ENCODE results near the gene CHKA. TPM values are rescaled to one million over a fixed set of nuclear protein-coding genes. Genes with fewer than 3 reads are reported as not detected.
"Not testable (repeated sequence)": the region's sequence is repeated elsewhere in the genome, so short reads cannot be mapped to it uniquely, and the experiment has no call there.

CHKA gene
- total RNA-seq, 1 experiment from 2014 or later = 36.1 TPM

GRCh38 chr11:68117853-68118470 is 3.2 kb downstream of the CHKA start:
- no peak overlapping the region for H3K4me3 ChIP-seq
- peaks cover 3% of the 10 kb centered on the region; the same call in 1 of the 2 replicates for H3K9me3 ChIP-seq (replicated peaks)
- no peak overlapping the region for H3K27ac ChIP-seq
- H3K27me3 ChIP-seq (replicated peaks) = no peaks in the 10 kb centered on the region
- H3K36me3 ChIP-seq = peaks cover 51% of the 10 kb centered on the region
- peaks cover 51% of the 10 kb centered on the region for H3K4me1 ChIP-seq (replicated peaks)
- no peak for DNase-seq (ENCODE audit: low read depth in 1 of 2, low spot score in 2 of 2)

- H3K9me3 ChIP-seq (replicated peaks) = peaks cover 3% of the 10 kb centered on the region; the same call in 1 of the 2 replicates
- peaks cover 45% of the 10 kb centered on the region for H3K4me1 ChIP-seq (replicated peaks)
- no peak for DNase-seq (ENCODE audit: low read depth in 1 of 2, low spot score in 2 of 2)
- H3K36me3 ChIP-seq = peaks cover 51% of the 10 kb centered on the region
- H3K27ac ChIP-seq = no peak overlapping the region
- H3K4me3 ChIP-seq = no peak overlapping the region
- no peaks in the 10 kb centered on the region for H3K27me3 ChIP-seq (replicated peaks)
Measured at GRCh38 chr11:68116974-68117373, 4.2 kb downstream of the CHKA start.

DNA sequence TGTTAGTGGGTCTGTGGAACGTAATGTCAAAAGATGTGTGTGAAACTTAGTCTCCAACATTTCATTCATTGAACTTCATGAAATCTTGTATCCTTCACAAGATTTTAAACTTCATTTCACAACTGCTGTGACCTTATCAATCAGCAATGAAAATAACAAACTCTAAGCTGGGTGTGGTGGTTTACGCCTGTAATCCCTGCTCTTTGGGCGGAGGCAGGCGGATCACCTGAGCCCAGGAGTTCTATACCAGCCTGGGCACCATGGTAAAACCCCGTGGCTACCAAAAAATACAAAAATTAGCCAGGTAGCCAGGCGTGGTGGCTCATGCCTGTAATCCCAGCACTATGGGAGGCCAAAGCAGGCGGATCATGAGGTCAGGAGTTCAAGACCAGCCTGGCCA is 5.1 kb downstream of the CHKA start:
- no peaks in the 10 kb centered on the region for H3K27me3 ChIP-seq (replicated peaks)
- no peak overlapping the region for H3K27ac ChIP-seq
- peaks cover 50% of the 10 kb centered on the region for H3K36me3 ChIP-seq
- no peak for DNase-seq (ENCODE audit: low read depth in 1 of 2, low spot score in 2 of 2)
- H3K4me1 ChIP-seq (replicated peaks) = peaks cover 39% of the 10 kb centered on the region
- H3K9me3 ChIP-seq (replicated peaks) = peaks cover 3% of the 10 kb centered on the region; the same call in 1 of the 2 replicates
- no peak overlapping the region for H3K4me3 ChIP-seq

GRCh38 chr11:68115285-68115684 is 5.9 kb downstream of the CHKA start:
- no peaks in the 10 kb centered on the region for H3K27me3 ChIP-seq (replicated peaks)
- H3K36me3 ChIP-seq = peaks cover 46% of the 10 kb centered on the region
- no peak for DNase-seq (ENCODE audit: low read depth in 1 of 2, low spot score in 2 of 2)
- no peaks in the 10 kb centered on the region for H3K9me3 ChIP-seq (replicated peaks)
- H3K27ac ChIP-seq = no peak overlapping the region
- peaks cover 34% of the 10 kb centered on the region for H3K4me1 ChIP-seq (replicated peaks)
- H3K4me3 ChIP-seq = no peak overlapping the region

DNA sequence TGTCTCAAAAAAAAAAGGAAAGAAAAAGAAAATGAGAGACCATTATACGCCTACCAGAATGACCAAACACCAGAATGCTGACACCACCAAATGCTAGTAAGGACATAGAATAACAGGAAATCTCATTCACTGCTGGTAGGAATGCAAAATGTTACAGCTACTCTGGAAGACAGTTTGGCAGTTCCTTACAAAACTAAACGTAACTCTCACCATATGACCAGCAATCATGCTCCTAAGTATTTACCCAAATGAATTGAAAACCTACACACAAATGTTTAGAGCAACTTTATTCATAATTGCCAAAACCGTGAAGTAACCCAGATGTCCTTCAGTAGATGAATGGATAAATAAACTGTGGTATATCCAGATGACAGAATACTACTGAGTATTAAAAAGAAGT is 7.2 kb downstream of the CHKA start:
- H3K27ac ChIP-seq = 0 out of 2 replicates have a peak overlapping the region, but pooled peaks have one; percentile 1
- no peak overlapping the region for H3K4me3 ChIP-seq
- no peaks in the 10 kb centered on the region for H3K9me3 ChIP-seq (replicated peaks)
- H3K4me1 ChIP-seq (replicated peaks) = peaks cover 21% of the 10 kb centered on the region
- DNase-seq (ENCODE audit: low read depth in 1 of 2, low spot score in 2 of 2) = peak in 1 of 2 experiments; percentile 62
- H3K36me3 ChIP-seq = peaks cover 40% of the 10 kb centered on the region
- no peaks in the 10 kb centered on the region for H3K27me3 ChIP-seq (replicated peaks)

GRCh38 chr11:68107689-68108088 is 13.5 kb downstream of the CHKA start:
- Histone ChIP-seq H3K9me3 (replicated peaks) (no peaks in the 10 kb centered on the region), H3K36me3 (peaks cover 3% of the 10 kb centered on the region; the same call in 1 of the 2 replicates), H3K4me3 (no peak overlapping the region), H3K27me3 (replicated peaks) (no peaks in the 10 kb centered on the region), H3K27ac (no peak overlapping the region), H3K4me1 (replicated peaks) (0 out of 2 replicates have a peak, but pooled peaks cover under 1% of the 10 kb centered on the region)
- DNase-seq (ENCODE audit: low read depth in 1 of 2, low spot score in 2 of 2) = no peak

- Histone ChIP-seq H3K4me1 (replicated peaks) (0 out of 2 replicates have a peak, but pooled peaks cover 6% of the 10 kb centered on the region), H3K36me3 (peaks cover 3% of the 10 kb centered on the region; the same call in 1 of the 2 replicates), H3K9me3 (replicated peaks) (no peaks in the 10 kb centered on the region), H3K27me3 (replicated peaks) (no peaks in the 10 kb centered on the region), H3K4me3 (no peak overlapping the region), H3K27ac (no peak overlapping the region)
- DNase-seq (ENCODE audit: low read depth in 1 of 2, low spot score in 2 of 2) = no peak
Measured at GRCh38 chr11:68106165-68106940, 14.8 kb downstream of the CHKA start.

DNA sequence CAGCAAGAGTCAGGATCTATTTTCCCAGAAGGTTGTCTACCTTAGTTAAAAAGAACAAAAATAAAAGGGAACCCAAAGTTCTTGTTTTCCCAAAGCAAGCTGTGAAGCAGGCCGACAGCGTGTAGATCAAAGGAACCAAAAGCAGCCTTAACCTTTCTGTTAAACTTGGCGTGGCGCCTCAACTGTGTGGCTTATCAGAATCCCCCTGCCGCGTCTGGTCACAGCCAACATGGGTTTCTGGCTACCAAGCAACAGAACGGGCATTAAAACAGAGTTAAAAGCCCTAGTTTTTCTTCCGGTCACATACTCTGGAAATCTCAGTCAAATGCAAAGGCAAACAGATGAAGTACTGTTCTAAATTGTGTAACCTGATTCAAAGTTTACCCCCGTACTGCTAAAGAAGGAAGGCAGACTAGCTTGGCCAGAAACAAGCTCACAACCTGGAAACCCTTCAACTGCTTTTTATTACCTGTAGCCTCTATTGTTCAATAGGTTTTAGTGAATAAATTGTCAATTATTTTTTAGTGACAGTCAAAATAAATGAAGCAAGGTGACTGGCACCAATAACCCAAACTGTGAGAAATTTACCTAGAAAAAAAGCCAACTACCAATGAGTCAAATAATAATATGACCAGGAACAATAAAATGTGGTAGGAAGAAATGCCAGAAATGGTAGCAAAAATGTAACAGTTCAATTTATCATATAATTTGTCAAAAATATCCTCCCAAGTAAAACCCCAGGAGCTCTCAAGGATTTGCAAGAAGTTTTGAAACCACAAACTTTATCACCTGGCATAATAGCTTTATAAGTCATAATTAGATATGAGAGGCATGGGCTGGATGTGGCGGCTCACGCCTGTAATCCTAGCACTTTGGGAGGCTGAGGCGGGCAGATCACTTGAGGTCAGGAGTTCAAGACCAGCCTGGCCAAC is 21.4 kb downstream of the CHKA start:
- Histone ChIP-seq H3K27ac (no peak overlapping the region), H3K27me3 (replicated peaks) (no peaks in the 10 kb centered on the region), H3K36me3 (peaks cover 4% of the 10 kb centered on the region), H3K4me1 (replicated peaks) (0 out of 2 replicates have a peak, but pooled peaks cover 6% of the 10 kb centered on the region), H3K9me3 (replicated peaks) (no peaks in the 10 kb centered on the region), H3K4me3 (no peak overlapping the region)
- DNase-seq (ENCODE audit: low read depth in 1 of 2, low spot score in 2 of 2) = no peak

GRCh38 chr11:68099057-68099456 is 22.1 kb downstream of the CHKA start:
- no peak for DNase-seq (ENCODE audit: low read depth in 1 of 2, low spot score in 2 of 2)
- Histone ChIP-seq H3K36me3 (peaks cover 11% of the 10 kb centered on the region), H3K9me3 (replicated peaks) (no peaks in the 10 kb centered on the region), H3K27ac (no peak overlapping the region), H3K4me1 (replicated peaks) (0 out of 2 replicates have a peak, but pooled peaks cover 6% of the 10 kb centered on the region), H3K4me3 (no peak overlapping the region), H3K27me3 (replicated peaks) (no peaks in the 10 kb centered on the region)

DNA sequence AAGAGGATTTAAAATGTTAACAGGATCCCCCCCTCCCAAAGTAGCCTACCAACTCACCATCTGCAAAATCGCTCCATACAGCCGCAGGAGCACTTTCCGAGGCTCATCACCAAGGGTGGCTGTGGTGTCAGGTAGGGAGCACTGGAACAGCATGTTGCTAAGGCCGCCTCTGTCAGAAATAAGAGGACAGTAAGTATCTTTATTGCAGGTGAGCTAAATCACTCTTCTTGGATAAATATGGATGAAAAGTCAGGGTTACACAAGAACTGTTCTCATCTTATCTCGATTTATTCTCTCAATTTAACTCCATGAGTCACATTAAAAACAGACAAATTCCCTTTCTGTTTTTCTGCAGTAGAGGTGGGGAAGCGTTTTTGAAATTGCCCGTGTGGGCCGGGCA is 24.2 kb downstream of the CHKA start:
- H3K9me3 ChIP-seq (replicated peaks) = no peaks in the 10 kb centered on the region
- H3K27ac ChIP-seq = no peak overlapping the region
- no peaks in the 10 kb centered on the region for H3K4me1 ChIP-seq (replicated peaks)
- no peak for DNase-seq (ENCODE audit: low read depth in 1 of 2, low spot score in 2 of 2)
- no peak overlapping the region for H3K4me3 ChIP-seq
- peaks cover 13% of the 10 kb centered on the region for H3K36me3 ChIP-seq
- H3K27me3 ChIP-seq (replicated peaks) = no peaks in the 10 kb centered on the region

GRCh38 chr11:68093565-68093964 is 27.6 kb downstream of the CHKA start:
- H3K27ac ChIP-seq = no peak overlapping the region
- no peak overlapping the region for H3K4me3 ChIP-seq
- H3K4me1 ChIP-seq (replicated peaks) = no peaks in the 10 kb centered on the region
- H3K36me3 ChIP-seq = peaks cover 13% of the 10 kb centered on the region
- no peaks in the 10 kb centered on the region for H3K9me3 ChIP-seq (replicated peaks)
- no peak for DNase-seq (ENCODE audit: low read depth in 1 of 2, low spot score in 2 of 2)
- H3K27me3 ChIP-seq (replicated peaks) = no peaks in the 10 kb centered on the region

DNA sequence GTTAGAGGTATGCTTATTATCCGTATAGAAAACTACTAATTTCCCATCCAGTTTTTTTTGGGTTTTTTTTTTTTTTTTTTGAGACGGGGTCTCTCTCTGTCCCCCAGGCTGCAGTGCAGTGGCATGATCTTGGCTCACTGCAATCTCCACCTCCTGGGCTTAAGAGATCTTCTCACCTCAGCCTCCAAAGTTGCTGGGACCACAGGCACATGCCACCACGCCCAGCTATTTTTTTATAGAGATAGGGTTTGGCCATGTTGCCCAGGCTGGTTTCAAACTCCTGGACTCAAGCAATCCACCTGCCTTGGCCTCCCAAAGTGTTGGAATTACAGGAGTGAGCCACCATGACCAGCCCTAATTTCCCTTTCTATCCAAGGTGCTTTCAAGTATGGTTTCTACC is 28.2 kb downstream of the CHKA start:
- H3K36me3 ChIP-seq = peaks cover 13% of the 10 kb centered on the region
- not testable (repeated sequence) for H3K27me3 ChIP-seq (replicated peaks); H3K4me1 ChIP-seq (replicated peaks); H3K9me3 ChIP-seq (replicated peaks); H3K4me3 ChIP-seq; H3K27ac ChIP-seq
- peak in 1 of 2 experiments; percentile 21 for DNase-seq (ENCODE audit: low read depth in 1 of 2, low spot score in 2 of 2)

GRCh38 chr11:68092411-68092810 is 28.8 kb downstream of the CHKA start:
- no peaks in the 10 kb centered on the region for H3K9me3 ChIP-seq (replicated peaks)
- H3K27me3 ChIP-seq (replicated peaks) = no peaks in the 10 kb centered on the region
- H3K4me3 ChIP-seq = no peak overlapping the region
- H3K4me1 ChIP-seq (replicated peaks) = no peaks in the 10 kb centered on the region
- DNase-seq (ENCODE audit: low read depth in 1 of 2, low spot score in 2 of 2) = no peak
- H3K36me3 ChIP-seq = peaks cover 13% of the 10 kb centered on the region
- no peak overlapping the region for H3K27ac ChIP-seq
